HG03565 (cell line): ENCODE measurements around the gene ROR2.

Source experiments
- ATAC-seq: cut with Tn5 transposase; IDR thresholded peaks from one replicate; pipeline ENCODE4 v1.9.1; 2021; ENCODE audit warnings: mild to moderate bottlenecking, moderate library complexity; ENCODE audit not compliant: unreplicated experiment

Gene ROR2

GRCh38 chr9:91902475-91903125, 47.4 kb downstream of the ROR2 start:
- ATAC-seq, result no peak

DNA sequence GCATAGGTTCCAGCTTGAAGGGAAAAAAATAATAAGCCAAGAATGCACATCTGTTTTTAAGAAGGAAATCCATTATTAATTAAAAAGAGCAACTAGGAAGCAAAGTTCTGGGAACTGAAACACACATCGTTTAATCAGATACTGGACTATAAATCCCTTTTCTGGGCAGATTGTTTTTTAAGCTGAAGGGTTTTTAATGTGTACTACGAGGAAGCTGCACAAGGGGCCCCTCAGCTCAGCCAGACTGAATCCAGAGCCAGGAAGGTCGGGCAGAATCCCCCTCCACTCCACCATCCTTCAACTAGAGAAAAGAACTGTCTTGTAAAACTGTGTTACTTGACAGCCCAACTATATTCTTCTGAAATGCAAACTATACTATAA, 49.2 kb downstream of the ROR2 start:
- ATAC-seq, result no peak

DNA sequence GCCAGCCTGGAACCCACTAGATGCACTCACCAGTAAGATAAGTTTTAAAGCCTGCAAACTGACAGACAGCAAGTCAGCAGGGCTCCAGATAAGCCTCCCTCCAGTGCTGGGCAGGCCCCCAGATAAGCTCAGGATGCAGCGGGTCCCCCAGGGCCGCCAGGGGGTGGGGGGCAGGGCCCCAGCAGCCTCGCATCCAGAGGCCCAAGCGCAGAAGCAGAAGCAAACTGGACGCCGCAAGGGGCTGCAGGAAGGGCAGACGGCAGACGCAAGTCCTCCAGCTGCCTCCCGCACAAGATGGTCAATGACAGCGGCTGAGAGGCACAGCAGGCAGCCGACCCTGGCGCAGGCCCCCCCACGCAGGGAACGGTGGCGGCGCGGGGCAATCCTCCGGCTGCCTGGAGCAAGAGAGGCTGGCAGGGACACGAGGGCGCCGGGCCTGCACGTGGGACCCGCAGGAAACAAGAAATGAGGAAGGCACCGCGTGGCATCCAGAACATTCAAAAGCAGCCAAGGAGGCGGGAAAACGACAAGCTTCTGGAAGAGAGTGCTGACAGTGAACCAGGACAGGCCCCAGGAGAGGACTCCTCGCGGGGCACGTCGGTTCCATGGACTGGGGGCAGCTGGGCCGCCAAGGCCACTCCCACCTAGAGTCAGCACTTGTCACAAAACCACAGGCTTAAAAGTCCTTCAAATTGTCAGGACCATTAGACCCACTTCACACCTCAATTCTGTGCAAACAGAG, 49.8 kb downstream of the ROR2 start:
- no peak for ATAC-seq

- ATAC-seq, result no peak
Observed at GRCh38 chr9:91899594-91899993, 50.4 kb downstream of the ROR2 start.

DNA sequence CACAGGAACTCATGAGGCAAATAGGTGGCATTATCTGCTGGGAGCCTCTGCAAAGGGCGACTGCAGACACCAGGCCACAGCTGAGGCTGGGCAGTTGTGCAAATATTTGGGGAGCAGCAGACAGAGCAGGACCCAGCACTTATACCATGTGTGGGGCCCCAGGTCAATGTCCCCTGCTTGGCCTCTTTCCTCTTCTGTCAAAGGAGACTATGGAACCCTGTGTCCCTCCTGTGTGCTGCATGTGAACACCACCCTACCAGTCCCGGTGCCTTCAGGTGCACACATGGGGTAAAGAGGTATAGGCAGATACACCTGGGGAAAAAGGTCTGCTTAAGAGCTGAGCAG, 50.8 kb downstream of the ROR2 start:
- no peak for ATAC-seq

GRCh38 chr9:91898451-91899218, 51.4 kb downstream of the ROR2 start:
- ATAC-seq, result no peak

DNA sequence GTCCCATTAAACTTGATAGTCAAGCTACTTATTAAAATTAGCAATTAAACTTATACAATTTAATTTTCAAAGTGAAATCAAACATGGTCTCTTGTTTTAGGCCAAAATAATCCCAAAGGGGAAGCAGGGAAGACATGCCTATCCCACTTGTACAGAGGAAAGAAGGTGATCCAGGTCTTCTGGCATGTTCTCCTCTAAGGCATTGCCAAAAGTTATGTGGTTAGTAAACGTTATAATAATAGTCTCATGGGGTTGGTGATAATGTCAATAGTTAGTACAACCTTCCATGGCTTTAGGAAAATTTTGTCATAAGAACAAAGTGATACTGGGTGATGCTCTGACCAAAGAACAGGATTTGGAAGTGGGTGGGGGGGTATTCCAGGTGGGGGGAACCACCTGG, 52.8 kb downstream of the ROR2 start:
- no peak for ATAC-seq

GRCh38 chr9:91896513-91897121, 53.4 kb downstream of the ROR2 start:
- no peak for ATAC-seq

DNA sequence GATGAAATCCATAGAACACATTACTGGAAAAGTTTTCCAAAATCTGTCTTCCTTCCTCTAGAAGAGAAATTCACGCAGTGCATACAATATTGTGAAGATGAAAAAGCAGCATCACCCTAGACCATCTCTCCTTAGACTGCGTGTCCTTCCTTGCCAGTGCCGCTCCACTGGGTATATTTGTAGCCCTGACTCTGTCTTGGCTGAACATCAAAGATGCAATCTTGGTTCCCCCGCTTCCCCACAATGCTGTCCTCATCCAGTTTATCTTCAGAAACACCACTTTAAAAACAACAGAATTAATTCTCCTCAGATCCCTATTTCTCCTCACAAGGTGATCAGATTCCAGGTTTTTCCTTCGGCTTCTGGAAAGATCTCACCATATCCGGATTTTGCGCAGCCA, 53.9 kb downstream of the ROR2 start:
- no peak for ATAC-seq

DNA sequence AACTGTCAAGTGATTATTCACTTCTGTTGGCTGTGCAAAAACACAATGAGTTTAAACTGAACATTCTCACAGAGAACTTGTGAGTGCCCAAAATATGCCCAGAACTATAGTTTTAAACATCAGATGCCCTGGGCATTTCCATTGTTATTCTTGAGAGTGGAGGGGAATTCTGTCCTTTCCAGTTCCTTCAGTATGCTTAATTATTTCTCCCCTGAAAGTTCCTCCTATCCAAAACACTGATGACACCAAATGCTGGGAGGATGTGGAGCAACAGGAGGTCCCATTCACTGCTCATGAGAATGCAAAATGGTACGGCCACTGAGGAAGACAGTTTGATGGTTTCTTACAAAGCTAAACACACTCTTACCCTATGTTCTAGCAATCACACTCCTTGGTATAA, 55.5 kb downstream of the ROR2 start:
- no peak for ATAC-seq

GRCh38 chr9:91894023-91894422, 56.0 kb downstream of the ROR2 start:
- no peak for ATAC-seq

DNA sequence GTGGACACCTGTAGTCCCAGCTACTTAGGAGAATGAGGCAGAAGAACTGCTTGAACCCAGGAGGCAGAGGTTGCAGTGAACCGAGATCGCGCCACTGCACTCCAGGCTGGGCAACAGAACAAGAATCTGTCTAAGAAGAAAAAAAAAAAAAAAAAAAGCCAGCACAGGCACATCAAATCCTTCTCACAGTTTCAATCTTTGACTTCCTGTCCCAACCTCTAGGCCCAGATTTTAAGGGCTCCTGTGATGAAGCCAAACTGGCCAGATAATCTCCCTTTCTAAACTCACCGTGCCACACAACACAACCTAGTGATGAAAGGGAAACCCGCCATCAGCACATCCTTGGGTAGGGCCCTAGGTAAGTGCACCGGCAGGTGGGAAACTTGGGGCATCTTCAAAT, 58.1 kb downstream of the ROR2 start:
- ATAC-seq, result no peak

- ATAC-seq, result no peak
Observed at GRCh38 chr9:91890662-91891061, 59.4 kb downstream of the ROR2 start.

DNA sequence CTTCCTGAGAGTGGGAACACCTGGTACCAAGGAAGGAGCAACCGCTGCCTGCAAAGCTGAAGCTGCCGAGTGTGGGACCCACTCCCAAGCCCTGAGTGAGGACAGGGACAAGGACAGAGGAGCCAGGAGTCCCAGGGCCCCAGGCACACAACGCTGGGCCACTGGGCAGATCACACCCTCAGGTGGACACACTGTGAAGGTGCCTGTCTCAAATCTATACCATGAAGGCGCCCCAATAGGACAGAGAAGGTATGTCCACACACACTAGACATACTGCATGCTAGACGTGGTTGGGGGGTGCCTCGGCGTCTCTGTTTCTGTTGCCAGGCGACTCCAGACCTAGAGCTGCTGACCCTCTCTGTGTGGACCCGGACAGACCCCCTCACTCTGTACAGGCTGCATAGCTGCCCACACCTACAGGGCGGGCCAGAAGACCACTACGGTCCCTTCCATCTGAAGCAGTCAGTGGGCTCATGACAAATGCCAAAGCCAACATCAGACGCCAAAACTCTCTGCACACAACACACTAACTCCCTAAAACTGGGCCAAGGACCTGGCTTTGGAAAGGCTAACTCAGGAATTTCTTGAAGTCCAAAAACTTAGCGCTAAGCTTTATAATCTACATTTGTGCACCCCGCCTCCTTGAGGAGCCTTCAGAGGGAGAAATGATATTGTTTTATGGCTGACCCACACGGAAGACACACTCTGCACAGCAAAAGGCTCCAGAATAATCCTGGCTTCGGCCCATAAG, 60.7 kb downstream of the ROR2 start:
- no peak for ATAC-seq

- no peak for ATAC-seq
Observed at GRCh38 chr9:91886414-91887076, 63.5 kb downstream of the ROR2 start.

GRCh38 chr9:91885746-91886413, 64.1 kb downstream of the ROR2 start:
- ATAC-seq, result no peak

DNA sequence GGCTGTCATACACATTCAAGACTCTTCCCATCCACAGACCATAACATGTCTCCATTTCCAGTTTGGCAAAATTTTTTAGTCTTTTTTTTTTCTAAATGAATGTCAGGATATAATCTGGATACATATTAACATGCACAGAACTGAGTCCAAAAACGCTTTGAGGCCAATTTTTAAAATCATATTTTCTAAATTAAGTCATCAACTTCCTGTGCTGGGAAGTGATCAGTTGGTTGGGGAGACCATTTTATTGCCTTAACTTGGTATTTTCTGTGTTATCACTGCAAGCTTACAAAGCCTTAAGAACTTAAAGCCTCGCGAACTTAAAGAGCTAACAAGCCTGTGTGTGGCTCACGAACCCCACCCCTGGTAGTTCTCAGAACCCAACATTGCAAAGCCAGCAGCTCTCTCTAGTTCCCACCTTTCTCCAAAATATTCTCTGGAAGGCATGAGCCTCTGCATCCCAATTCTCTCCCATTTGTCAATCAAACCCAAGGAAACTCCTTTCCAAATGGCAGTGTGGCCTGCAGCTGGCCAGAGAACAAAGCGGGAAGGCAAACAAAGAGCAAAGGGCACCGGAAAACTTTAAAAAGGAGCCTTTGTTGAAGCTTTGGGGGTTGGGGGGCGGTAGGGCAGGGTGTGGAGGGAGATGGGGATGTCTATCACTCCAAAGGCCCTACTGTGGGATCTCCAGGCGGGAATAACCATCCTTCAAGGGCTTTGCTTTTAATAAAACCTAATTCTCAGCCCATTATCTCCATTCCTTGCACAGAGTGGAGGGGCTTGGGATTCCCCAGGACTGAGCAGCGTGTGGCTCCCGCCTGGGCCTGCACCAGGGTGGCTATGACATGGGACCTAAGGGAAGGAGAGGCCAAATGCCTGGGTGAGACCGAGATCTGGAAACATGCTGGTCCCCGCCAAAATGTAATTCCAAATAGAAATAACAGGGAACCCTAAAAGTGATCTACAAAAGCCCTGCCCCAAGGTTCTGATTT, 65.0 kb downstream of the ROR2 start:
- no peak for ATAC-seq

DNA sequence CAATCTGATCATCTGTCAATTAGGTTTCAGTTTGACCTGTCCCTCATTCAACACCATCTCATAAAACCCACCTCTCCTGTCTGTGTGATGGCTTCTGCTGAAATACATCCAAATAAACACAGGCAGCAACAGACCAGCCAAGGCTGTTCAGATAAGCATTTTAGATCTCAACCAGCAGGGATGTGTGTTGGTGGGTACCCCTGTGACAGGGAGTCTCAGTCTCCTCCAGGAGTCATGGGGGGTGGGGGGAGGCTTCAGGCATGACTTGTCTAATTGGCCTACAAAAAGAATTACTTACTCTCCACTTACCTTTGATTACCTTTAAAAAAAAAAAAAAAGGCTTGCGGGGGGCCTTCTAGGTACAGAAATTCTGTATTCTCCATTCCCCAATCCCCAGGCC, 65.9 kb downstream of the ROR2 start:
- no peak for ATAC-seq

DNA sequence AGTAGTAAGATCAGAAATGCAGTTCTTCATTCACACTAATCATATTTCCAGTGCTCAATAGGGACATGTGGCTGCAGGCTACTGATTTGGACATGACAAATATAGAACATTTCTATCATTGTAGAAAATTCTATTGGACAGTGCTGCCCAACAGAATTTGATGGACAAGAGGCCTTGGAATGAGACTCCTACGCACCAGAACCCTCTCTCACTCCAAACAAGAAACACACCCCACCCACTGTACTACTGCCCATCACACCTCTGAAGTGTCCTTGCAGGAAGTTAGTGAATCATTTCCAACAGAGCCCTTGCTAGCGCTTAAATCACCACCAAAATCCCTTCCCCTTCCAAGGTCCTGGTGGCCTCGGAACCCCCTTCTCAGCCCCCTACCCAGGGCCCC, 66.5 kb downstream of the ROR2 start:
- ATAC-seq, result no peak
